Hepatocyte (in vitro differentiated cells): ENCODE data around the gene DENND5A. TPM values are rescaled to one million over a fixed set of nuclear protein-coding genes. Genes with fewer than 3 reads are reported as not detected.
"Not testable (repeated sequence)": the region's sequence is repeated elsewhere in the genome, so short reads cannot be mapped to it uniquely, and the experiment has no call there.

Experiments used
- DNase-seq: peaks from one replicate; pipeline ENCODE4 v3.0.0-alpha.2; 2016; ENCODE audit warnings: low spot score
- H2AFZ ChIP-seq: fragments of 200-600 bp; sonication (generic); 2 replicates; pipeline ENCODE4 v1.6.0; 2016; ENCODE audit warnings: antibody characterized with exemption, mild to moderate bottlenecking
- H3K27ac ChIP-seq: fragments of 200-600 bp; sonication (generic); 2 replicates; pipeline ENCODE4 v1.5.1; 2016; ENCODE audit warnings: mild to moderate bottlenecking
- H3K27me3 ChIP-seq: fragments of 200-600 bp; sonication (generic); 2 replicates; pipeline ENCODE4 v1.6.1; 2016
- H3K36me3 ChIP-seq: fragments of 200-600 bp; sonication (generic); replicated peaks from 2 replicates; pipeline ENCODE4 v1.5.1; 2016; ENCODE audit warnings: low read depth; ENCODE audit not compliant: insufficient read depth
- H3K4me1 ChIP-seq: fragments of 200-600 bp; sonication (generic); 2 replicates; pipeline ENCODE4 v1.5.1; 2016; ENCODE audit warnings: mild to moderate bottlenecking, moderate library complexity; ENCODE audit not compliant: insufficient read depth
- H3K4me2 ChIP-seq: fragments of 200-600 bp; sonication (generic); 2 replicates; pipeline ENCODE4 v1.6.0; 2016
- H3K4me3 ChIP-seq: fragments of 200-600 bp; sonication (generic); 2 replicates; pipeline ENCODE4 v1.5.1; 2016; ENCODE audit warnings: mild to moderate bottlenecking
- H3K79me2 ChIP-seq: fragments of 200-600 bp; sonication (generic); 2 replicates; pipeline ENCODE4 v1.6.0; 2017; ENCODE audit warnings: mild to moderate bottlenecking
- H3K9me2 ChIP-seq: fragments of 200-600 bp; sonication (generic); replicated peaks from 2 replicates; pipeline ENCODE4 v1.6.0; 2017; ENCODE audit warnings: mild to moderate bottlenecking; ENCODE audit not compliant: insufficient read depth
- H3K9me3 ChIP-seq: fragments of 200-600 bp; sonication (generic); 2 replicates; pipeline ENCODE4 v1.5.1; 2016; ENCODE audit warnings: low read depth, mild to moderate bottlenecking
- H4K20me1 ChIP-seq: fragments of 200-600 bp; sonication (generic); 2 replicates; pipeline ENCODE4 v1.6.0; 2016; ENCODE audit warnings: mild to moderate bottlenecking; ENCODE audit not compliant: insufficient read depth, poor library complexity, severe bottlenecking
- EZH2 ChIP-seq: fragments of 200-600 bp; sonication (generic); IDR thresholded peaks from 2 replicates; pipeline ENCODE4 v1.6.1; 2016; ENCODE audit warnings: antibody characterized with exemption, mild to moderate bottlenecking, borderline replicate concordance
- EZH2phosphoT487 ChIP-seq: fragments of 200-600 bp; sonication (generic); IDR thresholded peaks from one replicate; pipeline ENCODE4 v1.6.1; 2018; ENCODE audit warnings: antibody characterized with exemption, mild to moderate bottlenecking, low read depth, moderate library complexity; ENCODE audit not compliant: unreplicated experiment, severe bottlenecking
- WGBS: methylation state at CpG from one replicate; pipeline ENCODE4 v1.1.6; 2016; ENCODE audit warnings: low lambda C conversion rate; ENCODE audit errors: missing lambda C conversion rate; 5-methylcytosine and 5-hydroxymethylcytosine counted together
- polyA plus RNA-seq: library from polyadenylated mRNA; unstranded; fragments of >200 nt; fragmentation: Nextera tagmentation; extraction: Ambion mirVana; gene quantifications from 2 replicates; pipeline ENCODE4 v1.2.1, GENCODE V29; 2016
- total RNA-seq: library from RNA; depleted of rRNA; stranded (reverse); fragments of >200 nt; gene quantifications from 2 replicates; pipeline ENCODE4 v1.2.3, GENCODE V29; 2014
- TF ChIP-seq, protein P1 (sequence below): fragments of 200-600 bp; sonication (generic); IDR thresholded peaks from 2 replicates; pipeline ENCODE4 v1.5.1; 2016; ENCODE audit warnings: antibody characterized with exemption, mild to moderate bottlenecking; ENCODE audit not compliant: poor library complexity

DENND5A gene
- total and polyA plus RNA-seq, 2 experiments from 2014 or later, result 29.7 to 56.4 TPM

DNA sequence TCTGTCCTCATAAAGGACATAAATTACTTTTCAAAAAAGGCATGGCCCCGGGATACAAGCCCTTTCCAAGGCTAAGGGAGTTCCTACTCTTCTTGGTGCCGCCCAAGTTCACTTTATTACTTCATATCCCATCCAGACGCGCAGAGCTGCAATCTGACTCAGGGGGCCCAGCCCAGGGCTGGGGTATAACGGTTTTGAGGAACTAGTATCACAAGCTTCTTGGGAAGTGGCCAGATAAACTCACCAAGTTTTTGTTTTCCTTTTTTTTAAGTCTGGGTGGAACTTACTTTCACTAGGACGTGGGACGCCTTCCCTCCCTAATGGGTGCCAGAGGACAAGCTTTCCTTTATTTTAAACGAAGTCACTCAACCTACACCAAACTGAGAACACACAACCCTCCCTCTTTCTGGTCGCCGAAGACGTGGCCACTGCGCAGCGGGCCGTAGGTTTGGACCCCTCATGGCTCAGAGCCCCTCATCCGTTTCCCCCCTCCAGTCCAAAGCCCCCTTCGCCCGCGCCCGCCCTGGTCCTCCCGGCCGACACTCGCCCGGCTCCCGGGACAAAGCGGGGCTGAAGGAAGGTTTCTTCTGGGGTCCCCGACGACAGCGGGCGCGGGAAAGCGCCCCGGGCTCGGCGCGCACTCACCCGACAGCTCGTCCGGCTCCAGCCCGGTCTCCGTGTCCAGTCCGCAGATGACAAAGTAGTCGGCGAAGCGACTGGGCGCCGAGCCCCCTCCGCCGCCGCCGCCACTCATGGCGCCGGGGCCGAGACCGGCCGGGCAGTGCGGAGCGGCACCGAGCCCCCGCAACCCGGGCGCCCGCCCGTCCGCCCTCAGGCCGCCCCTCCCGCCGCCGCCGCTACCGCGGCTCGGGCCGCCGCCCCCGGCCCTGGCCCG is 587 bp downstream of the DENND5A start:
- Histone ChIP-seq H2AFZ (peak overlapping the region; percentile 49), H3K9me2 (no peaks in the 10 kb centered on the region), H3K79me2 (peaks cover 44% of the 10 kb centered on the region), H3K4me3 (peak overlapping the region; percentile 71), H4K20me1 (peaks cover 30% of the 10 kb centered on the region), H3K36me3 (no peaks in the 10 kb centered on the region), H3K4me1 (peaks cover 7% of the 10 kb centered on the region), H3K9me3 (no peaks in the 10 kb centered on the region), H3K4me2 (peak overlapping the region; percentile 72), H3K27me3 (no peaks in the 10 kb centered on the region), H3K27ac (peak overlapping the region; percentile 88)
- peak; percentile 81 for DNase-seq
- TF ChIP-seq, protein P1, sequence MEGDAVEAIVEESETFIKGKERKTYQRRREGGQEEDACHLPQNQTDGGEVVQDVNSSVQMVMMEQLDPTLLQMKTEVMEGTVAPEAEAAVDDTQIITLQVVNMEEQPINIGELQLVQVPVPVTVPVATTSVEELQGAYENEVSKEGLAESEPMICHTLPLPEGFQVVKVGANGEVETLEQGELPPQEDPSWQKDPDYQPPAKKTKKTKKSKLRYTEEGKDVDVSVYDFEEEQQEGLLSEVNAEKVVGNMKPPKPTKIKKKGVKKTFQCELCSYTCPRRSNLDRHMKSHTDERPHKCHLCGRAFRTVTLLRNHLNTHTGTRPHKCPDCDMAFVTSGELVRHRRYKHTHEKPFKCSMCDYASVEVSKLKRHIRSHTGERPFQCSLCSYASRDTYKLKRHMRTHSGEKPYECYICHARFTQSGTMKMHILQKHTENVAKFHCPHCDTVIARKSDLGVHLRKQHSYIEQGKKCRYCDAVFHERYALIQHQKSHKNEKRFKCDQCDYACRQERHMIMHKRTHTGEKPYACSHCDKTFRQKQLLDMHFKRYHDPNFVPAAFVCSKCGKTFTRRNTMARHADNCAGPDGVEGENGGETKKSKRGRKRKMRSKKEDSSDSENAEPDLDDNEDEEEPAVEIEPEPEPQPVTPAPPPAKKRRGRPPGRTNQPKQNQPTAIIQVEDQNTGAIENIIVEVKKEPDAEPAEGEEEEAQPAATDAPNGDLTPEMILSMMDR, result no peak
- TF ChIP-seq EZH2phosphoT487 (no peak), EZH2 (no peak)
- WGBS, result 2% methylated on average over 12 of the region's 76 CpGs

DNA sequence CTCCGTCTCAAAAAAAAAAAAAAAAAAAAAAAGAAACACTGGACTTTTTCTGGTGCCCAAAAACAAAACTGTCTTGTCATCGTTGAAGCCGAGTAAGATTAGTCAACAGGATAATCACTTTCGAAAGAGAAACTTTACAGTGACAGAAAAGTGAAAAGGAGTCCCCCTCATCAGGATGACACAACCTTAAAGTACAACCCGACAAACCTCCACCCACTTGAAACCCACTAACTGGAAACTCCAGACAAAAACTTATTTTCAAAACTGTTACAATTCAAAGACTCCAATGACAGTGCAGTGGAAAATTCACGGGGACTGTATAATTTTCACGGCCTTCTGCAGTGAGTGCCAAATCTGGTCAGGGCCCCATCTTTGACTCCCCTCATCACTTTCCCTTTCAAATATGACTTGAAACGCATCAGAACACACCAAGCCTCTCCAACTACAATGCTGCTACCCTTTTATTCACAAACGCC is 1.3 kb downstream of the DENND5A start:
- Histone ChIP-seq H3K79me2 (peaks cover 51% of the 10 kb centered on the region), H3K4me1 (peaks cover 7% of the 10 kb centered on the region), H3K27ac (peak overlapping the region; percentile 88), H4K20me1 (peaks cover 36% of the 10 kb centered on the region), H2AFZ (no peak overlapping the region), H3K27me3 (no peaks in the 10 kb centered on the region), H3K9me2 (no peaks in the 10 kb centered on the region), H3K4me3 (peak overlapping the region; percentile 71), H3K4me2 (peak overlapping the region; percentile 72), H3K36me3 (no peaks in the 10 kb centered on the region), H3K9me3 (no peaks in the 10 kb centered on the region)
- 20% methylated on average over 8 of the region's 9 CpGs for WGBS
- TF ChIP-seq EZH2 (no peak), EZH2phosphoT487 (no peak)
- TF ChIP-seq, protein P1, result no peak
- DNase-seq, result no peak

DNA sequence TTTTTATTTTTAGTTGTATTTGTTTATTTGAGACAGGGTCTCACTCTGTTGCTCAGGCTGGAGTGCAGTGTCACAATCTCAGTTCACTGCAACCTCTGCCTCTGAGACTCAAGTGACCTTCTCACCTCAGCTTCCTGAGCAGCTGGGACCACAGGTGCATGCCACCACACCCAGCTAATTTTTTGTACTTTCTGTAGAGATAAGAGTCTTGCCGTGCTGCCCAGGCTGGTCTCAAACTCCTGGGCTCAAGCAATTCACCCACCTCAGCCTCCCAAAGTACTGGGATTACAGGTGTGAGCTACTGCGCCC is 4.4 kb downstream of the DENND5A start:
- not testable (repeated sequence) for H3K27me3 ChIP-seq, H2AFZ ChIP-seq

More for the DNA sequence above, 4.4 kb downstream of the DENND5A start:
- not testable (repeated sequence) for H3K4me3 ChIP-seq, H3K36me3 ChIP-seq, H3K9me2 ChIP-seq, H3K9me3 ChIP-seq, H3K4me2 ChIP-seq, H3K4me1 ChIP-seq, DNase-seq, H3K27ac ChIP-seq
- peaks cover 50% of the 10 kb centered on the region for H4K20me1 ChIP-seq
- H3K79me2 ChIP-seq, result peaks cover 81% of the 10 kb centered on the region
- 84% methylated on average over 2 of the region's 2 CpGs for WGBS
